ENCODE data around the gene HENMT1.

GRCh38 chr1:108628665-108629064 is 32.2 kb downstream of the HENMT1 start:
- TF ChIP-seq SIN3A (IDR thresholded peaks at IDR 0.05; ENCODE audit: borderline replicate concordance, insufficient read depth, low read depth, low read length) = no peak
- no peak for TF ChIP-seq CTCF (IDR thresholded peaks at IDR 0.05)
- no peak for TF ChIP-seq POLR2AphosphoS5 (IDR thresholded peaks at IDR 0.05; ENCODE audit: low read depth, low read length)
- no peak for TF ChIP-seq TCF7L2 (IDR thresholded peaks at IDR 0.05; ENCODE audit: low read depth, low read length)

Measured in Panc1 (cell line).